HG02763 (cell line): ENCODE data around the gene DPH2.

Experiments
- ATAC-seq: cut with Tn5 transposase; IDR thresholded peaks from one replicate; pipeline ENCODE4 v1.9.1; 2021; ENCODE audit warnings: mild to moderate bottlenecking, moderate library complexity; ENCODE audit not compliant: unreplicated experiment

The DPH2 gene

DNA sequence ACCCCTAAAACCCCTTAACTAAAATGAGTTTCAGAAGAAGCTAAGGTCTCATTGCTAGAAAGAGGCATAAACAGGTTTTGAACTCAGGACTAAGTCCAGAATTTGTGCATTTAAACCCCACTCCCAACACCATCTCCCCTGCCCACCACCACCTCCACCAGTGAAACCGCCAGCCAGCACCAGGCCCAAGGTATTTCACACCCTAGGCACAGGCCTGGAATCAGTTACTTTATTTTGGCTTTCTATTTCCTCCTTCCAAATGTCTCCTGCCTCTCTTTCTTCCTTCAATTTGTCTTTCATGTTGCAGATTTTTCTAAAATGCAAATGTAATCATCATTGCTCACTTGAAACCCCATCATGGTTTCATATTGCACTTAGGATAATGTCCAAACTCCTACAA, 24.9 kb upstream of the DPH2 start:
- ATAC-seq: no peak

DNA sequence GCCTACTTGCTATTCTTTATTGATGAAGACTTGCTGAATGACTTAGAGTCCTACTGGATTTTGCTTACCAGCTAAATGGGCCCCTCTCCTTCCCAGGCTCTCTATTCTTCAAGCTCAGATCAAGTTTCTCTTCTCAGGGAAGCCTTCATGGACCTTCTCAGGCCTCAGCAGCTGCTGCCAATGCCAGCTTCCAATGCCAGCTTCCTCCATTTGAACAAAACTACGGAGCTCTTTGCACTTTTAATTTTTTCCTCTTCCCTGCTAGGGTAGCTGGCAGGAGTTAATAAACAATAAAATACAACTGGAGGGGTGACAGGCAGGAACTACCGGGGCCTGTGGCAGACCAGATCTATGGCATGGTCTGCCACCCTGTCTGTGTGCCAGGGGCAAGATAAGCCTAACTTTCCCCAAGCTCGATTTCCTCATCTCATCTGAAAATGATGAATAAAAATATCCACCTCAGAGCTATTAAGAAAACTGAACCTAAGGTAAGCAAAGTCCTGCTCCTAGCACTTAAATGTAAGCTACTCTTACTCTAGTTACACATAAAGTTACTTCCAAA, 24.1 kb upstream of the DPH2 start:
- no peak for ATAC-seq

DNA sequence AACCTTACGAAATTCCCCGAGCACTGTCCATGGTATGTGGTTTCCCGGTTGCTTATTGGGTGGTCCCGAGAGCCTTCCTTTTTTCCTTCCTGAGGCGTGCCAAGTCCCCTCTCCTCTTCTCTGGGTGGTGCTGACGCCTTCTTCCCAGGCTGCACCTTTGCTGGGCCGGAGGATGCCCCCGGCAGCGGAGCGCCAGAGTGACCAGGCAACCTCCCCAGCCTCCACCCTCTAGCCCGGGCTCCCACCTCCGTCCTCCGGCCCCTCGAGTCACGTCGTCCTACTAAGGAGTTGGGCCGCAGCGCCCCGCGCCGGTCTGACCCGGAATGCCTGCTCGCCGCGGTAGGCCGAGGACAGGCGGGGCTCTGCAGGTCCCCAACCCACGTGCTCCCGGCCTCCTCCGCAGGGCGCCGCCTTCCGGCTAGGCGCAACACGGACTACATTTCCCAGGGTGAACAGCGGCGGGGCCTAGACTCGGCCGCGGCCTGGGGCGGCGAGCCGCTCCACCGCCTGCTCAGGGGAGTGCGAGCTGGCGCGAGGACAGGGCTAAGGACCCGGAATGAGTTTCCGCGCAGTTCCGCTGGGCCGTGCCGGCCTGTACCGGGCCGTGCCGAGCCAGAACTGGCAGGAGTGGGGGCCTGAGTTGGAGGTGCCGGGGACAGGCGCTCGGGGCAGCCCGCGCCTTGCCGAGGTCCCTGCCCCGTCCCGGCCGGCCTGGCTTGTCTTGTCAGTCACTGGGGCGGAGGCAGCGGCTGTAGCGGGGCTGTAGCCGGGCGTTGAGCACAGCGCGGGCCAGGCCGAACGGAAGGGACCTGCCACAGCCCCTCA, 23.4 kb upstream of the DPH2 start, which contains the start of gene IPO13:
Gene IPO13, plus strand, starts transcription at position 715 of the 825 bp plus-strand sequence. CDS start 651 bp downstream, outside the sequence.
- ATAC-seq: peak; percentile 90

DNA sequence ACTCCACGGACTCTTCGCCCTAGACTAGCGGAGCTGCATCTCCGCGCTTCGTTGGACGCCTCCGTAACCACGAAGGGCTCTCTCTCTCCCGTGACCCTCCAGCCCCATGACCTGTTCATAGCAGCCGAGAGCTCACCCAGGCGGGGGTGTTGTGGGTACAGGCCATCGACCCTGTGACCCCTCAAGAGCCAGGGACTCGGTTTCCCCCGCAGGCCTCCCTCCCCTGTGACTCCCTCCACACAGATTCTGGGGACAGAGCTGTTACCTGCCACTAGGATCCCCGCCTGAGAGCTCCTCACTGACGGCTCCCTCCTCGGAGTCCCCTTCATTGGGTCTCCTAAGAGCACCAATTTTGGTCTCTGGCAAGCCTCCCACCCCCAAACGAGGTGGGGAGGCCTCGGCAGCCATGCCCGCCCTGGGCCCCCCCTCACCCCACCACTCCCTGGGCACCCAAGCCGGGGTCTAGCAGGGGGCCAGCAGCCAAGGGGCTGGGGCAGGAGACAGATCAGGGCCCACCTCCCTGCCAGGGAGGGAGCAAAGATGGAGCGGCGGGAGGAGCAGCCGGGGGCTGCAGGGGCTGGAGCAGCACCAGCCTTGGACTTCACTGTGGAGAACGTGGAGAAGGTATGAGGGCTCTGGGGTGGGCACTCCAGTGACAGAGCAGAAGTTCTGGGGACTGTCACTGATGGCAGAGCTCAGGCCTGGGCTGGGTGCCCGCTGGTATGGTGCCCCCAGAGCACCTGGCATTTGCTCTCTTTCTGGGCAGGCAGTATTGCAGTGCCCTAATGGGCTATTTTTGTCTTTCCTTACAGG, 22.5 kb upstream of the DPH2 start:
- ATAC-seq: no peak

DNA sequence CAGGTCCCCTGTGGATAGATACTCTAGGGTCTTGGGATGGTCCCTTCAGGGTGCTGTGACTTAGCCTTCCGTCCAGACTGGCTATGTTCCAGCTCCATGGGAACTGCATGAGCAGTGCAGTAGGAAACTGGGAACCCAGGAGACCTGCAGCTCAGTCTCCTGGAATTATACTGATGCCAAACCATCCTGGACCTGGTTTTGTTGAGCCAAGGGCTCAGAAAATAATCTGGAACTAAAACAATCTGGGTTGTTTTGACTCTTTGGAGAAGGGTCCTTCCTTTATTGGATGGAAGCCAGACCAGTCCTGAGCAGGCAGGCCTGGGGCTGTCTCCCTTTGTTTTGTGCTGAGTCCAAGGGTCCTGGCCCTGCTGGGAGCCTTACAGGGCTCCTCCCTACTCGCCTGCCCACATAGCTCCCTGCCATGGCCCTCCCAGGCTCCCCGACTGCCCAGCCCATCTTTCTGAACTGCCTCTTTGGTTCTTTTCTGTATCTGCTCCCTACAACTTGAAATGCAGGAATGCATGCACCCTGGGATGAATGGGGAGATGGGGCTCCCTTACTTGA, 21.9 kb upstream of the DPH2 start:
- ATAC-seq: no peak

DNA sequence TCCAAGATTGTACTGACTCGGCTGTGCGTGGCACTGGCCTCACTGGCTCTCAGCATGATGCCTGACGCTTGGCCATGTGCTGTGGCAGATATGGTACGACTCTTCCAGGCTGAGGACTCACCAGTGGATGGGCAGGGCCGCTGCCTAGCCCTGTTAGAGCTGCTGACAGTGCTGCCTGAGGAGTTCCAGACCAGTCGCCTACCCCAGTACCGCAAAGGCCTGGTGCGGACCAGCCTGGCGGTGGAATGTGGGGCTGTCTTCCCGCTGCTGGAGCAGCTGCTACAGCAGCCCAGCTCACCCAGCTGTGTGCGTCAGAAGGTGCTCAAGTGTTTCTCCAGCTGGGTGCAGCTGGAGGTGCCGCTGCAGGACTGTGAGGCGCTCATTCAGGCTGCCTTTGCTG, 20.1 kb upstream of the DPH2 start:
- no peak for ATAC-seq

DNA sequence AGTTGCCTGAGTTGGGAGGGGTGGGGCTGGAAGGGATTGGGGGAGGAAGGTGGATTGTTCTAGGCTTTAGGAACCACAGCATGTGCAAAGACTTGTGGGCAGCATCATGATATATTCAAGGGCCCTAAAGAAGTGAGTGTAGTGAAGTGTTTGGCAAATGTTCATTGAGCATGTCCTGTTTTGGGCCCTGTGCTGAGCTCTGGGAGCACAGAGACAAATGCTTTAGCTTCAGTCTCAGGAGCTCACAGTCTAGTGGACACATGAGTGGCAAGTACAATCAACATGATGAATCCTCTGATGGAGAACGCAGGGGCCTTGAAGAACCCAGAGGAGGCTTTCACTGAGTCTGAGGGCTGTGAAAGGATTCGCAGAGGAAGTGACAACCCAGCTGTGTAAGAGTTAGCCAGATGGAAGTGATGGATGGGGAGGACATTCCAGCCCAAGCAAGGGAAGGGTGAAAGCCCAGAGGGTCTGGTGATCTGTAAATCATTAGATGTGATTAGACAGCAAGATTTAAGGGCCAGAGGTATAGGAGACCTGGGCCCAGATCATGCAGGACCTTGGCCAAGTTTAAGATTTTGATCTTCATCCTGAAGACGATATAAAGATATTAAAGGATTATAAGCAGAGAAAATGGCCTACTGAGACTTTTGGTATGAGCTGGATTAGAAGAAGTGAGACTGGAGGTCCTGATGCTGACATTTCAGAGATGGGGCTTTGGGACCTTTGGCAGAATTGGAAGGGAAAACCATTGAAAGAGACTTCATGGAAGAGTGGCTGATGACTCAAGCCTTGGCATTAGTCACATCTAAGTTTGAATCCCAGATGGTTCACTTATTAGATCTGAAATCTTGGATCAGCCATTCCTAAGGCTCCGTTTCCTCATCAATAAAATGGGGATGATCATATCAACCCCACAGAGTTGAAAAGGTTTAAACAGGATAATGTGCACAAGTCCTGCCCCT, 18.5 kb upstream of the DPH2 start:
- ATAC-seq: no peak

DNA sequence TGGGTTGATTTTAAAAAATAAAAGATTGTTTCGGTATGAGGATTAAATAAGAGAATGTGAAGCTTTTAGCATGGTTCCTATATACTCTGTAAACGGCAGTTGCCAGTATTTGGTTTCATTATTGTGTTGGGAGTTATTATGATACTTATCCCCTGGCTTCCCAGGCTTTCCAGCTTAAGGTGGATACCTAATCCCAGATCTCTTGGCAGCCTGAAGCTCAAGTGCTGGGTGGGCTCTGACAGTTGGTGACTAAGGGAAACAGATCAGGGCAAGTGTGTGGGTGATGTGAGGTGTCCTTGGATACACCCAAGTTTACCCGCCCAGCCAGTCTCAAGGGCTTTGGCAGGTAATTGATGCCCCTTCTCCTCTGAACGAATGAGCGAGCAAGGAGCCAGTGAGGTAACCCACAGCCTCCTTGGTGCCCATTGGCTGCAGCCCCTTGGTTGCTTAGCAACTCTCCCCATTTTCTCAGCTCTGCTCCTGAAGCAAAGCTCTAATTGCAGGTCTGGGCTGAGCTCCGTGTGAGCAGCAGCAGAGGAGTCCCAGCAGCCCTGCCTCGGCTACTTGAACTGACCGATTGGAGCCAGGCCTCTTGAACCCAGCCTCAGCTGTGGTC, 17.0 kb upstream of the DPH2 start:
- ATAC-seq: no peak

DNA sequence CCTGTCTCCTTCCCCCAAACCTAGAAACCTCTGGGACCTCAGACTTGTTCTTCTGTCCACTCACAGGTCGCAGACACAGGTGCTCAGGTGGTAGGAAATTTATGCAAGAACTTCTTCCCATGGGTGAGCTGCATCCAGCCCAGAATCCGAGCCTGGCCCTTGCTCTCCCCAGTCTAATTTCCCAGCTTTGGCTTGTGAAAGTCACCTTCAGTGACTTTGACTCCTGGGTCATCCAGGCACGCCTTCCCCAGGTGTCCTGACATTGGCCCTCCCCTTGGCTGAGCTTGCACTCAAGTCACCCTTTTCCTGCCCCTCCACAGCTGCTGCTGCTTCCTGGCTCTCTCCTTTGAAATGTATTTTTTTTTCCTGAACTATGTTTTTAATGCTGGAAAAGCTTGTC, 16.4 kb upstream of the DPH2 start:
- ATAC-seq: no peak

DNA sequence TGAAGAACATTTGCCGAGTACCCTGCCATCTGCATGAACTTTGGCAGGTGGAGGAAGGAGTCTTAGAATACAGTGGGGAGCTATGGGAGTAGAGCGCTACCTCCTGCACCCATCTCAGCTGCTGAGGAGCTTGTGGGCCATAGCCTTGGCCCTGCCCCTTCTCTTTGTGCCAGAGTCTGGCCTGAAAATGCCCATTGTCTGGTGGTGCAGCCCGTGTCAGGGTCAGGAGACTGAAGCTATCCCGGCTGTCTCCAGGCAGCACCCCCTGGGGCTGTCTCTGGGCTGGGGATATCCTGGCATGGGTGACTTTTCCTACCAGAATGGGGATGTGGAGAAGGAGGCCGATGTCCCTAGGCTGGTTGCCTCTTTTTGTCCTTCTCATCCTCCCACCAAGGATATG, 15.8 kb upstream of the DPH2 start:
- ATAC-seq: no peak

DNA sequence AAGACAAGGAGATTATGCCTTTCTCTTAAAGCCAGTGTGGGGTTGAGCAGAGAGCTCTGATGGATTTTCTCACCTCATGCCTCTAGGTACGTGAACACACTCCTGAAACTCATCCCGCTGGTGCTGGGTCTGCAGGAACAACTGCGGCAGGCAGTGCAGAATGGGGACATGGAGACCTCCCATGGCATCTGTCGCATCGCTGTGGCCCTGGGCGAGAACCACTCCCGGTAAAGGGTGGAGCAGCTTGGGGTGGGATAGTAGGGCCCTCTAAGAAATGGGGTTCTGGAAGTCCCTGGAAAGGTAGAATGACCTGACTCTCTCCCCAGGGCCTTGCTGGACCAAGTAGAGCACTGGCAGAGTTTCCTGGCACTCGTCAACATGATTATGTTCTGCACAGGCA, 13.6 kb upstream of the DPH2 start:
- ATAC-seq: no peak

DNA sequence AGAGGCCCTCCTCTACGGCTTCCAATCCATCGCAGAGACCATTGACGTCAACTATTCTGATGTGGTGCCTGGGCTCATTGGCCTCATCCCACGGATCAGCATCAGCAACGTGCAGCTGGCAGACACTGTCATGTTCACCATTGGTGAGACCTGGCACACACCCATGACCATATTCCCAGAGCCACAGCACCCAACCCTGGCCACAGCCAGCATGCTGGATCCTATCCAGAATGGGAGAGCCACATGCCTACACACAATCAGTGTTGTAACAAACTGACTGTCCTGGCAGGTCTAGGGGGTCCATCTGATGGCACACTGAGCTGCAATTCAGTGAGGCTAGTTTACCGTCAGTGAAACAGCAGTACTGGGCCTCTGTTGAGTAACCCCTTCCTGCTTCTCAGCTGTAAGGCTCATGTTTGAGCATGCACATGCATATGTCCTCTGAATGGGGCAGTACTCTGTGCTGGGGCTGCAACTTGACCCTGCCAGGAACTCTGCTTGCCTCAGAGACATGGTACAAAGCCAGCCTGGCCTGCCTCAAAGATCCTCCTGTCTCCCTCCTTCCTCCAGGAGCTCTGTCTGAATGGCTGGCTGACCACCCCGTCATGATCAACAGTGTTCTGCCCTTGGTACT, 12.3 kb upstream of the DPH2 start:
- no peak for ATAC-seq

DNA sequence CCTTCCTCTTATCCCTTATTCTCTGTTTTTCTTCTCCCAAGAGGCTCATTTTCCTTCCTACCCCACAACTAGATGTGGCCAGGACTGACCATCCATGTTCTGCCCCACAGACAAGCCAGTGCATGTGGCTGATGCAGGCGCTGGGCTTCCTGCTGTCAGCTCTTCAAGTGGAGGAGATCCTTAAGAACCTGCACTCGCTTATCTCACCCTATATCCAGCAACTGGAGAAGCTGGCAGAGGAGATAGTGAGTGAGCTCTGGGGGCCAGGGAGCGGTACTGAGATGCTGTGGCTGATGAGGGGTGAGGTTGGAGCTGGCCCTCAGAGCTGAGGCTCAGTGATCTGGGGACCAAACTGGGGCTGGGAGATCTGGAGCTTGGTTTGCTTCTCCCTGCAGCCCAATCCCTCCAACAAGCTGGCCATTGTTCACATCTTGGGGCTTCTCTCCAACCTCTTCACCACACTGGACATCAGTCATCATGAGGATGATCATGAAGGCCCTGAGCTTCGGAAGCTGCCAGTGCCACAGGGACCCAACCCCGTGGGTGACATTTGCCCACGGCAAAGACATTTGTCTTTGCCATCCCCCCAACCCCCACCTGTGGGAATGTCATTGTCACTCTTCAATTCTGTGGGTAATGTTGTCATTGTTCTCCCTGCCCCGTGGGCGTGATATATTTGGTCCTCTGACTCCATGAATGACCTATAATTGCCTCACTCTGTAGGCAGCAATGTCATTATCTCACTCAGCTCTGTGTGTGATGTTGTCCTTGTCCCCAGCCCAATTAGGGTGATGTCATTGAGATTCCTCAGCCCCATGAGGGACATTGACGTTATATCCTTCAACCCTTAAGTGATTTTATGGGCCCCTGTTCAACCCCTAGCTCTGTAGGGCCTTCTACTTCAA, 11.2 kb upstream of the DPH2 start:
- ATAC-seq: no peak

DNA sequence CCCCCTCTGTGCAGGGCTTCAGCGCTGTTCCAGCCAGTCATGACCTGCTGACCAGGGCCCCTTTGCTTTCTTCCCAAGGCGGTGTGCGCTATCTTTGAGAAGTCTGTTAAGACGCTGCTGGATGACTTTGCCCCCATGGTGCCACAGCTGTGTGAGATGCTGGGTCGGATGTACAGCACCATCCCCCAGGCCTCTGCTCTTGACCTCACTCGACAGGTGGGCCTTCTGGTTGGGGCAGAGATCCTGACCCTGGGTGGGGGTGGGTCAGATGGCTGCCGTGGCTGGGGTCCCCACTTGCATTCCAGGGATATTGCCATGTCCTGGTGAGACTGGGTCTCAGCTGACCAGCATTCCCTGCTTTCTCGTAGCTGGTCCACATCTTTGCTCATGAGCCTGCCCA, 9.0 kb upstream of the DPH2 start:
- no peak for ATAC-seq

DNA sequence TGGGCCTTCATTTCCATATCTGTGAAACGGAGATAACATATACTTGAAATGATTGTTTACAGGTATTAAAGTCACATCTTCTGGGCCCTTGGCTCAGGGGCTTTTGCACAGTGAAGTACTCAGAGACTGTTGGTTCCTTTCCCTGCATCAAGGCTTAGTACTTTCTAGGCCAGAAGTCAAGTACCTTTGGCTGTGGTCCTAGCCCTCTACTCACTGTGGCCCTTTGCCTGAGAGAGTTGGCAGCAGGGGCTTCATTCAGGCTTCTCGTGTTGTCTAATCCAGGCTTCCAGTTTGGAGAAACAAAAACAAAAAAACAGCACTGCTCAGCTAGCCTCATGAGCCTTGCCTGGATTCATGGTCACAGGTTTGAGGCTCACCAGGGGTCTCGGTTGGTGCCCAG, 8.1 kb upstream of the DPH2 start:
- no peak for ATAC-seq

DNA sequence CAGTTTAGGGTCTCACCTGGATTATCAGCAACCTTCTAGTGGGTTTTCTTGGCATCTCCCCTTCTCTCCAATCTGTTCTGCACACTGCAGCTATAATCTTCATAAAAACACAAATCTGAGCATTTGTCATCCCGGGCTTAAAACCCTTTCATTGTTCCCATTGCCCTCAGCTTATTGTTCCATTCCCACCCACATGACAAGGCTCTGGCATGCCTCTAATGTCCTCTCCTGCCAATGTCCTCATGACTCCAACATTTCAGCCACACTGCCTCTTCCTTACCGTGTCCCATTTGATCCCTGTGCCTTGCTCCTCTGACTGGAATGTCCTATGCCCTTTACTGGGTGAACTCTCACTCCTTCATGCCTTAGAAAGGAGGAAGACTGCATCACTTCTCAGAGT, 7.5 kb upstream of the DPH2 start:
- no peak for ATAC-seq

DNA sequence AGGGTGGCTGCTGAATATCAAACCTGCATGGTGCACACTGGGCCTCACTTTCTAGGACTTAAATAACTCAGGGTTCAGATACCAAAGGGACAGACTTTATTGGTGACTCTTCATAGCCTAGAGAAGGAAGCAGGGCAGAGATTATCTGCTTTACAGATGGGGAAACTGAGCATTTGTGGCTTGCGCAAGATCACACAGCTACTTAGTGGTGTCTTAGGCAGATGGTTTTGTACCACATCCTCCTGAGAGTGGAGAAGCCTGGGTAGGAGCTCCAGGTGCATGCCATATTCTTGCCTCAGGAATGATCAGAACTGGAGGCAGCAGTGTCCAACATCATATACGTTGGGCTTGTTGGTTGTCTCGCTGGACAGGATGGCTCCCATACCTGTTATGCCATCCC, 6.8 kb upstream of the DPH2 start:
- ATAC-seq: no peak

DNA sequence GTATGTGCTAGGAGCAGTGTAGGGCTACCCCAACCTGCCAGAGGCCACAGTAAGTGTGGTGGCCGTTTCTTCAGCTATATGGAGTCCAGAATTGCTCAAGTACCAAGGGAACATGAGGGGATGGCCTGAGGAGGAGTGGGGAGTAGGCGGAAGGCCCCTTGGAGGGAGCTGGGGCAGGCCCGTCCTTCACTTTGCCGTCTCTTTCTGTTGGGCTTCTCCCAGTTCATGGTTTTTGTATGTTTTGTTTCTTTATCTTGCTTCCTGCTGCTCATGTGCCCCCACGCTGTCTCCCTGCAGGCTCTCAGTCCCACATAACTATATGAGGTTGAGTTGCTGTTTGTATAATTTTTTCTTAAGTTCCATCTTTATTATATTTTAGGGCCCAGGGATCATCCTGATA, 5.9 kb upstream of the DPH2 start:
- ATAC-seq: no peak
